Measurements from ENCODE around the gene CTXND2. TPM values are rescaled to one million over a fixed set of nuclear protein-coding genes. Genes with fewer than 3 reads are reported as not detected.
"Not testable (repeated sequence)": the region's sequence is repeated elsewhere in the genome, so short reads cannot be mapped to it uniquely, and the experiment has no call there.

The CTXND2 gene
- total and polyA plus RNA-seq, 2 experiments from 2014 or later: 0.16 TPM; not detected in 1

GRCh38 chr1:150927624-150928023, 40.7 kb downstream of the CTXND2 start:
- no peak overlapping the region for H3K4me2 ChIP-seq
- no peak for DNase-seq (ENCODE audit: low spot score)
- peaks cover 5% of the 10 kb centered on the region for H3K4me1 ChIP-seq (ENCODE audit: insufficient read depth)
- TF ChIP-seq CTCF (IDR thresholded peaks at IDR 0.05; ENCODE audit: poor library complexity): no peak
- no peak for TF ChIP-seq EZH2phosphoT487 (IDR thresholded peaks at IDR 0.05; ENCODE audit: low read depth, severe bottlenecking, unreplicated experiment)
- no peak for TF ChIP-seq EZH2 (IDR thresholded peaks at IDR 0.05; ENCODE audit: borderline replicate concordance)
- no peaks in the 10 kb centered on the region for H3K36me3 ChIP-seq (replicated peaks; ENCODE audit: insufficient read depth, low read depth)
- 99% methylated on average over 4 of the region's 4 CpGs for WGBS (ENCODE audit: low lambda C conversion rate, missing lambda C conversion rate)
- no peaks in the 10 kb centered on the region for H3K9me2 ChIP-seq (replicated peaks; ENCODE audit: insufficient read depth)
- peaks cover 6% of the 10 kb centered on the region for H3K9me3 ChIP-seq (ENCODE audit: low read depth)
- peaks cover 23% of the 10 kb centered on the region for H3K79me2 ChIP-seq
- no peak overlapping the region for H3K4me3 ChIP-seq
- no peaks in the 10 kb centered on the region for H3K27me3 ChIP-seq
- no peak overlapping the region for H2AFZ ChIP-seq
- H4K20me1 ChIP-seq (ENCODE audit: insufficient read depth, poor library complexity, severe bottlenecking): no peaks in the 10 kb centered on the region
- H3K27ac ChIP-seq: no peak overlapping the region

GRCh38 chr1:150928286-150928685, 41.4 kb downstream of the CTXND2 start:
- TF ChIP-seq EZH2phosphoT487 (IDR thresholded peaks at IDR 0.05; ENCODE audit: low read depth, severe bottlenecking, unreplicated experiment): no peak
- no peak for TF ChIP-seq CTCF (IDR thresholded peaks at IDR 0.05; ENCODE audit: poor library complexity)
- no peak for TF ChIP-seq EZH2 (IDR thresholded peaks at IDR 0.05; ENCODE audit: borderline replicate concordance)
- Histone ChIP-seq H3K4me2 (no peak overlapping the region), H2AFZ (no peak overlapping the region), H3K9me2 (replicated peaks; ENCODE audit: insufficient read depth) (no peaks in the 10 kb centered on the region), H3K27ac (no peak overlapping the region), H3K4me1 (ENCODE audit: insufficient read depth) (peaks cover 5% of the 10 kb centered on the region), H3K4me3 (no peak overlapping the region), H4K20me1 (ENCODE audit: insufficient read depth, poor library complexity, severe bottlenecking) (no peaks in the 10 kb centered on the region), H3K36me3 (replicated peaks; ENCODE audit: insufficient read depth, low read depth) (no peaks in the 10 kb centered on the region), H3K27me3 (no peaks in the 10 kb centered on the region), H3K79me2 (peaks cover 23% of the 10 kb centered on the region), H3K9me3 (ENCODE audit: low read depth) (peaks cover 6% of the 10 kb centered on the region)
- no peak for DNase-seq (ENCODE audit: low spot score)
- WGBS (ENCODE audit: low lambda C conversion rate, missing lambda C conversion rate): 97% methylated on average over 3 of the region's 3 CpGs

GRCh38 chr1:150928775-150929174, 41.8 kb downstream of the CTXND2 start:
- not testable (repeated sequence) for DNase-seq (ENCODE audit: low spot score); H3K9me2 ChIP-seq (replicated peaks; ENCODE audit: insufficient read depth); H2AFZ ChIP-seq; H3K9me3 ChIP-seq (ENCODE audit: low read depth); H3K4me3 ChIP-seq; H3K4me2 ChIP-seq; H3K27me3 ChIP-seq; H3K4me1 ChIP-seq (ENCODE audit: insufficient read depth); H3K36me3 ChIP-seq (replicated peaks; ENCODE audit: insufficient read depth, low read depth); H4K20me1 ChIP-seq (ENCODE audit: insufficient read depth, poor library complexity, severe bottlenecking); H3K27ac ChIP-seq
- 94% methylated on average over 6 of the region's 6 CpGs for WGBS (ENCODE audit: low lambda C conversion rate, missing lambda C conversion rate)
- peaks cover 23% of the 10 kb centered on the region for H3K79me2 ChIP-seq

- Histone ChIP-seq H3K27me3 (no peaks in the 10 kb centered on the region), H3K4me2 (no peak overlapping the region), H3K9me2 (replicated peaks; ENCODE audit: insufficient read depth) (no peaks in the 10 kb centered on the region), H3K27ac (no peak overlapping the region), H3K4me1 (ENCODE audit: insufficient read depth) (peaks cover 5% of the 10 kb centered on the region), H3K36me3 (replicated peaks; ENCODE audit: insufficient read depth, low read depth) (no peaks in the 10 kb centered on the region), H2AFZ (no peak overlapping the region), H3K9me3 (ENCODE audit: low read depth) (peaks cover 6% of the 10 kb centered on the region), H3K79me2 (peaks cover 21% of the 10 kb centered on the region), H4K20me1 (ENCODE audit: insufficient read depth, poor library complexity, severe bottlenecking) (no peaks in the 10 kb centered on the region), H3K4me3 (no peak overlapping the region)
- no peak for DNase-seq (ENCODE audit: low spot score)
- WGBS (ENCODE audit: low lambda C conversion rate, missing lambda C conversion rate): 100% methylated on average over 1 of the region's 1 CpG
- TF ChIP-seq CTCF (IDR thresholded peaks at IDR 0.05; ENCODE audit: poor library complexity): no peak
- TF ChIP-seq EZH2 (IDR thresholded peaks at IDR 0.05; ENCODE audit: borderline replicate concordance): no peak
- no peak for TF ChIP-seq EZH2phosphoT487 (IDR thresholded peaks at IDR 0.05; ENCODE audit: low read depth, severe bottlenecking, unreplicated experiment)
Observed at GRCh38 chr1:150931773-150932172, 44.8 kb downstream of the CTXND2 start.

Data from hepatocyte (in vitro differentiated cells).